ENCODE results near the gene ITFG2. TPM values are rescaled to one million over a fixed set of nuclear protein-coding genes. Genes with fewer than 3 reads are reported as not detected.

ITFG2 gene
- total and polyA plus RNA-seq, 8 donors, result 17.0 to 51.6 (median 24.1) TPM

- Histone ChIP-seq H3K27ac (peak overlapping the region in 3 of 4 donors; percentile 63 to 92 (median 79)), H3K4me3 (peak overlapping the region; percentile 16 to 94 (median 71)), H3K27me3 (no peaks in the 10 kb centered on the region), H3K36me3 (peaks cover 0 to 13% (median 10%) of the 10 kb centered on the region in 3 donors), H3K9me3 (no peaks in the 10 kb centered on the region), H3K4me1 (peaks cover 15 to 17% (median 15%) of the 10 kb centered on the region in 3 donors)
- 9 to 14% methylated on average over 48 to 49 of the region's 49 CpGs for WGBS, 2 donors
- peak; percentile 39 to 61 (median 59) for ATAC-seq
- TF ChIP-seq CTCF (IDR thresholded peaks at IDR 0.05), result no peak
- peak in 2 of 6 donors; percentile 77 to 79 for DNase-seq
- no peak for FAIRE-seq
- intact Hi-C loops (cut with DNase I), result no loop called here
Observed at GRCh38 chr12:2794191-2794735, 18.2 kb upstream of the ITFG2 start.

- FAIRE-seq (no peak), ATAC-seq (peak; percentile 88 to 96 (median 90)), DNase-seq (peak; percentile 90 to 96 (median 93))
- no peak for TF ChIP-seq CTCF (IDR thresholded peaks at IDR 0.05)
- H3K36me3 ChIP-seq, result peaks cover 0 to 19% (median 15%) of the 10 kb centered on the region in 3 donors
- H3K27ac ChIP-seq, result peak within 1 kb of the TSS; percentile 63 to 92 (median 80)
- H3K9me3 ChIP-seq, result no peaks in the 10 kb centered on the region
- intact Hi-C loops (cut with DNase I), result no loop called here
- WGBS, 2 donors, result 0 to 1% methylated on average over 58 to 63 of the region's 63 CpGs
- H3K4me3 ChIP-seq, result peak within 1 kb of the TSS; percentile 68 to 94 (median 72)
- no peaks in the 10 kb centered on the region for H3K27me3 ChIP-seq
- peaks cover 15 to 17% (median 15%) of the 10 kb centered on the region in 3 donors for H3K4me1 ChIP-seq
Observed at GRCh38 chr12:2794736-2795289, 17.7 kb upstream of the ITFG2 start, which contains the start of gene FKBP4. Gene FKBP4, plus strand, starts transcription at chr12:2794970. Its CDS starts 170 bp downstream, at chr12:2795140.

- ATAC-seq (peak; percentile 70 to 86 (median 80)), DNase-seq (peak; percentile 67 to 90 (median 82)), FAIRE-seq (no peak)
- peak overlapping the region; percentile 63 to 92 (median 80) for H3K27ac ChIP-seq
- no peak for TF ChIP-seq CTCF (IDR thresholded peaks at IDR 0.05)
- peak overlapping the region; percentile 68 to 94 (median 72) for H3K4me3 ChIP-seq
- intact Hi-C loops (cut with DNase I), result no loop called here
- 1% methylated on average over 28 to 111 of the region's 111 CpGs for WGBS, 2 donors
- peaks cover 15 to 17% (median 15%) of the 10 kb centered on the region in 3 donors for H3K4me1 ChIP-seq
- peaks cover 0 to 26% (median 22%) of the 10 kb centered on the region in 3 donors for H3K36me3 ChIP-seq
- H3K9me3 ChIP-seq, result no peaks in the 10 kb centered on the region
- H3K27me3 ChIP-seq, result no peaks in the 10 kb centered on the region
Observed at GRCh38 chr12:2795291-2796186, 16.9 kb upstream of the ITFG2 start.

- no peak for TF ChIP-seq CTCF (IDR thresholded peaks at IDR 0.05)
- H3K27ac ChIP-seq, result peak overlapping the region in 3 of 4 donors; percentile 73 to 92 (median 86)
- no peaks in the 10 kb centered on the region for H3K9me3 ChIP-seq
- WGBS, 2 donors, result 1% methylated on average over 14 of the region's 14 CpGs
- ATAC-seq (peak; percentile 20 to 50 (median 30)), FAIRE-seq (no peak), DNase-seq (no peak)
- no peaks in the 10 kb centered on the region for H3K27me3 ChIP-seq
- H3K4me3 ChIP-seq, result peak overlapping the region; percentile 68 to 94 (median 72)
- H3K4me1 ChIP-seq, result peaks cover 15 to 17% (median 15%) of the 10 kb centered on the region in 3 donors
- H3K36me3 ChIP-seq, result peaks cover 0 to 33% (median 27%) of the 10 kb centered on the region in 3 donors
- intact Hi-C loops (cut with DNase I), result no loop called here
Observed at GRCh38 chr12:2796187-2796666, 16.2 kb upstream of the ITFG2 start.

All from pancreas (tissue), 10 donors.